Activated CD4-positive, alpha-beta T cell treated with anti-CD3 and anti-CD28 coated beads, Interleukin-10, Interleukin-2, amounts not matched to agents 100 ng/mL and 50 ng/mL, durations not matched to agents 16 hours and 8 hours (primary cell): ENCODE results near the gene ITGB2.

Experiments
- DNase-seq: peaks from one replicate; pipeline ENCODE4 v3.0.0-alpha.2; 2020

ITGB2 gene

DNA sequence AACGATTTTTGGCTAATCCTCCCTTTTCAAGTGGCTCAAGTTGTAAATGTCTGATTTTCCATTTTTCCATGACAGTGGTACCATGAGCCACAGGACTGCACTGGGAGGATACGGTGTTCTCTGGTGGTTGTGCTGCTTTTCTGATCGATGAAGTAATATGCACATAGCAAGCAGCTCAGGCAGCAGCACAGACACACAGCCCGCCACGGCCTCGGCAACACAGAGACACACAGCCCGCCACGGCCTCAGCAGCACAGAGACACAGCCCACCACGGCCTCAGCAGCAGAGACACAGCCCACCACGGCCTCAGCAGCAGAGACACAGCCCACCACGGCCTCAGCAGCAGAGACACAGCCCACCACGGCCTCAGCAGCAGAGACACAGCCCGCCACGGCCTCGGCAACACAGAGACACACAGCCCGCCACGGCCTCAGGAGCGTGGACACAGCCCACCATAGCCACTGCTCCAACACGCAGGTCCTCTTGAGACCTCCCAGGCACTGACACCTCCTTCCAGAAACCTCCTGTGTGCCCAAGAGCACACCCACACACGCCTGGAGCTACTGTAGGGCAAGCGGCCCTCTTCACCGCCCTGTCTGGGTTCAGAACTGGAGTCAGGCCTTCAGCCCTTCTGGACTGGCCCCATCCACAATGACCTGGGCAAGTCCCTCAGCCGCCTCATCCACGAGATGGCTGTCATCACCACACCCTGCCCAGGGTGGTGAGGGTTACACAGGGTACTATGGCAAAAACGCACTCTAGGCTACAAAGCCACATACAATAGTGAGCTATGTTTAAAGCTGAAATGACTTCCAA is 57.6 kb downstream of the ITGB2 start:
- no peak for DNase-seq

DNA sequence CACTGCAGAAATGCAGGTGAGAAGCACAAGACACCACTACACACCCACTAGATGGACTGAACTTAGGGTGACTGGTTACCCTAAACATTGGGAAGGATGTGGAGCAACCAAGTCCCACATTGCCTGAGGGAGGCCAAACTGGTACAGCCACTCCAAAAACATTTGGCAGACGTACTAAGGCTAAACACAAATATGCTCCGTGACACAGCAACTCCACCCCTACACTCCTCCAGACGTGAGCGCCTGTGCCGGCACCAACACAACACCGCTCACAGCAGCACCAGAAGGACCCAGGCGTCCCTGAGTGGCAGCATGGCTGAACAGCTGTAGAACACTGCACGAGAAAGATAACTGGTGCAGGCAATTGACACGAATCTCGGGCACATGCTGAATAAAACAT is 61.9 kb downstream of the ITGB2 start:
- DNase-seq = no peak

DNA sequence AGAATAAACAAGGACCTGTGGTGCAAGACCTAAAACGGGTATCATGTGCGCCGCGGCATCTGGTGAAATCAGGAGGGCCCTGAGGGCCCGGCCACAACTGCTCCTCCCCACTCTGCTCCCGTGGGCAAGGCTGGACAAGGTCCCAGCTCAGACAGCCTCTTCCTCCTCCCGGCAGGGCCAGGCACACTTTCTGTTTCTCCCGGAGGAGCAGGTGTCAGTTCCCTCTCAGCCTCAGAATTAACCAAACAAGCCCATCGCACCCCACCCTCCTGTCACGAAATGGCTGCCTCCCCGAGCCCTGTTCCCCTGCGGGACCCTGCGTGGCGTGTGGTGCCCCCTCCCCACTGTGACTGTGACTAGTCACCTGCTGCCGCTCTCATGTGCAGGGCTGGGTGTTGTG is 62.4 kb downstream of the ITGB2 start:
- DNase-seq = no peak

DNA sequence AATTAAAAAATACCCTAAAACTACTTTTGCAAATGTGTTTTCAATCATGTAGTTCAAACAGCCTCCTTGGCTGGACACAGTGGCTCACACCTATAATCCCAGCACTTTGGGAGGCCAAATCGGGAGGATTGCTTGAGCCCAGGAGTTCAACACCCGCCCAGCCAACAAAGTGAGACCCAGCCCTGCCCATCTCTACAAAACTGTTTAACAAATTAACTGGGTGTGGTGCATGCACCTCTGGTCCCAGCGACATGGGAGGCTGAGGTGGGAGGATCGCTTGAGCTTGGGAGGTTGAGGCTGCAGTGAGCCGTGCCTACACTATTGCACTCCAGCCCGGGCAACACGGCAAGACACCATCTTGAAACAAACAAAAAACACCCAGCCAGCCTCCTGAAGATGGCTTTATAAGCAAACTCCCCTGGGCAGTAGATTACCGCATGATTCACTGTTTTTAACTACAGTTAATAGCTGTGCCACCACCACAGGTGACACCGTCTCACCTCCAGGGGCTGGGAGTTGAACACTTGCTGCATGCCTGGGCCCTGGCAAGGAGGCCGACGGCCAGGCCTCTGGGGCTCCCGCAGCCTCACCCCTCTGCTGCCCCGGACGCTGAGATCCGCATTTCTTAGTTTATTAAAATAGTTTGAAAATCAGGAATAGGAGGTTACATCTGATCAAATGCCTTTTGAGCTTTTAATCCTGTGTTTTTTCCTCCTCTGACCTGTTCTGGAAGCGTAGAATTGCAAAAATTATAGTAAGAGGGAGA is 63.4 kb downstream of the ITGB2 start:
- no peak for DNase-seq

DNA sequence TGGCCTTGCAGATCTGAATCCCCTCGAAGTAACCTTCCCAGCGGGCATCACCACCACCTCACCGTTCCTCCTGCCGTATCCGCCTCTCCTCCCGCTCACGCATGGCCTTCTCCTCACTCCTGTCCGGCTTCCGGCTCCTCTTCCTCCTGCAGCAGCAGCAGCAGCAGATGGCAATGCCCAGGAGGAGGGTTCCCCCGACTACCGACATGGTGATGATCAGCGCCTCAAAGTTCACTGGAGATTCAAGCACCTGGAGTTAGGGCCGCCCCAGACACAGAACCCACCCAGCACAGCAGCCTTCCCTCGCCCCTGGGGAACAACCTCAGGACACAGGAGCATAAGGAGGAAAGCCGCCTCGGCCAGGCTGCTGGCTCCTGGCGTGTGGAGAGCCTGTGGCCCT is 64.6 kb downstream of the ITGB2 start:
- DNase-seq = no peak

DNA sequence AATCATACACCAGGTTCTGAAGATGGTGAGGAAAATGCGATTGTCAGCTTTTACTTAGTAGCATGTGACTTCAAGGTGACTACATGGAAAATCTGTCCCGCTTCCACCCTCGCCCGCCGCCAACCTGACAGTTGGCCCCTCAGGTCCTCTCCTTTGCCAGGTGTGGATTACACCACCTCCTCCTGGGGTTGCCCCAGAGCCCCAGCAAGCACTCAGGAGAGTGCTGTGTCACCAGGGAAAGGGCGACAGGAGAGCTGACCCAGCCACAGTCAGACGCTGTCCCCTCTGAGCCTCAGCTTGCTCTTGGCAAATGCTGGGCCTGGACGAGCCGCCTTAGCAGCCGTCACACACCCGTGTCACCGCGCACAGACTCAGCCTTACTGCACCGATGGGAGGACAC is 65.1 kb downstream of the ITGB2 start:
- DNase-seq = no peak

DNA sequence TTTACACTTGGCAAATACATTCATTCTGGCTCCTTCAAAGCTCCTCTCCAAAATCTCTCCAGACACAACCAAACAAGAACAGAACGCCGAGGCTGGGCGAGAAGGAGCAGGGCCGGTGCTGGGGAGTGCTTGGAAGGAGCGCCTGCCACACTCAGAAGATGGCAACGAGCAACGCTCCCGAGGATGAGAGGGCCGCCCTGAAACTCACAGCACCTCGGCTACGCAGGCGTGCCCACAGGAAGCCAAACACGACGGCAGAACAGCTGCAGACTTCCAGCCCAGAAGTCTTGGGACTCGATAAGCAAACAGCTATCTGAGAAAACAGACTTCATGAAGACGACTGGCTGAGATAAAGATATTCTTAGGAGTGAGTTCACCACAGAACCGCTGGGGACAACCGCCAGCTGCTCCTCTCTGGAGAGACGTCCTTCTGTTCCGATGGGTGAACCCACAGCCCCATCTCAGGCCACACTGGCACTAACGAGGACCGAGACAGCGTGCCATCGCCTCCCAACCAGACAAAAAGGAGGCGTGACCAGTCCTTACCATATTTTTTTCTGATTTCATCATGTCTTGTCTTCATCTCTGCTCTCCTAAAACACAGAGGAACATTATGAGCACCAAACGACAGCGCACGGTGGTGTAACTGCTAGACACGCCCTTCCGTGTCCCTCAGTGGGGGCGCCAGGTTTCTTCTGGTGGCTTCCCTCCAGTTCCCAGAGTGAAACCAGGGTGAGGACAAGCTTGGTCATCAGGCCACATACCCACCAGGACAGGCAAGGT is 65.8 kb downstream of the ITGB2 start:
- DNase-seq = no peak

DNA sequence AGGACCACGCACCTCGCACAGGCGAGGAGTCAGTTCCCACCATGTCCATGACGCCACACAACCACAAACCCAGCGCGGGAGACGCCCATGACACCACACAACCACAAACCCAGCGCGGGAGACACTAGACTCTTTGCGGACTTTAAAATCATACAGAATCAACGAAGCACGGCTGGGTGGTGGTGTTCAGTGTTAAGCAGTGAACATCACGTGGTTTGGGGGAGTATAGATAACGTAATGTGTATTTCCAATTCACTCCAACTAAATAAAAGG is 66.4 kb downstream of the ITGB2 start:
- no peak for DNase-seq

DNA sequence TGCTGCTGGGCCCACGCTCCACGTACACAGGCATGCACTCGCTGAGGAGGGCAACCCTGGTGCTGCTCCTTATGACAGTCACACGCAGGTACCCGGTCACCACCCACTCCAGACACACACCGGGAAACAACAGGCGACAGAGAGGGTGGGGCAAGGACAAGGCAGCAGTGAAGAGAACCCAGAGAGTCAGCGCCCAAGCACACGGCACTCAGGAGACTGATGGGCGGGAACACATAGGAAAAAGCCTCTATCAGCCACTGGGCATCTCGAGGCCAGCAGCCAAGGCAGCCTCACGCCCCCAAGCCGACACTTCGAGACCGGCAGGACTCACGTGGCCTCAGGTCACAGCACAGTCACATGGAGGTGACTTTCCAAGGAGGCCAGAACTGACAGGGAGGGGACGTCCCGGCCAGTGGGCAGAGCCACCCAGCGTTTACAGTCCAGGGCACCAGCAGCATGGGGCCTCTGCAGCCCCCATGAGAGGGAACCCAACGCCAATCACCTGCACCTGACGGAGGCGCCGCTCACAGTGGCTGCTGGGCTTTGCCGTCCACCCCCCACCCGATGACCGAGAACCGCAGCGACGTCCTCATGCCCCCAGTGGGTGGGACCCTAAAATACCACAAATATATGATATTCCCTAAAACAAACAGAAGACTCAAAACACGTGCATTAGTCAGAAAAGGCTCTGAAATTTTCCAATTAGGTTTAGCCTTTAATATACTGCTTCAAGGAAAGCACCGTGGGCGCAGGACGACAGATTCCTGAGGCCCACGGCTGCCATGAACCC is 66.9 kb downstream of the ITGB2 start:
- no peak for DNase-seq

DNA sequence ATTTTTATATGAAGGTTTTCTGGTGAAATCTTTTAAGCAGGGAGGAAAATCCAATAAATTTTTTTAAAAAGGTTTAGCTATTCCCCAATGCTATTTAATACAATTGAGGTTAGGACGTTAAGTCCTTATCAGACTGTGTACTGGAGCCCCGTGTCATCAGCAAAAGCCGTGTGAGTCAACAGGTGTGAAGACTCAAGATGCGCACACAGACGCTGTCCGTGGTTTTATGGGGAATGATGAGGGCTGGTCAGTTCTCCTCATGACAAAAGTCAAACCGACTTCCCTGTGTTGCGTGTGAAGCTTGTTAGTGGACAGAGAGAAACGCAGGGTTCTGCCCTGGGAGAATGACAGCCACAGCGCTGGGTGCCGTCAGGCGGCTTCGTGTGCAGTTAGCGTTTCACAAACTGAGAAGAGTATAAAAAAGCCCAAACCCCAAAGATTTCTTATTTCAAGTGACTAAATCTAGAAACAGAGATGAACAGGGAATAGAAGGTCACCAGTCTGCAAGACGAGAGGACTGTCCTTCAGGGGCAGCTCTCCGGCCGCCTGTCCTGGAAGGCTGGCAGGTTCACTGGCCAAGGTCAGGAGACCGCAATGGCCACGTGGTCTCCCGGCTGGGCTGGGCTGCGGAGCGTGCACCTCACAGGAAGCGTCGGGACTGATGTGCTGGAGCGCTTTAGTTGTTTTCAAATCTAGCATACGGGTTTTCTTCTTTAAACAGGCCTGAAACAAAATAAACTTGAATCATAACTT is 69.6 kb downstream of the ITGB2 start:
- DNase-seq = no peak

DNA sequence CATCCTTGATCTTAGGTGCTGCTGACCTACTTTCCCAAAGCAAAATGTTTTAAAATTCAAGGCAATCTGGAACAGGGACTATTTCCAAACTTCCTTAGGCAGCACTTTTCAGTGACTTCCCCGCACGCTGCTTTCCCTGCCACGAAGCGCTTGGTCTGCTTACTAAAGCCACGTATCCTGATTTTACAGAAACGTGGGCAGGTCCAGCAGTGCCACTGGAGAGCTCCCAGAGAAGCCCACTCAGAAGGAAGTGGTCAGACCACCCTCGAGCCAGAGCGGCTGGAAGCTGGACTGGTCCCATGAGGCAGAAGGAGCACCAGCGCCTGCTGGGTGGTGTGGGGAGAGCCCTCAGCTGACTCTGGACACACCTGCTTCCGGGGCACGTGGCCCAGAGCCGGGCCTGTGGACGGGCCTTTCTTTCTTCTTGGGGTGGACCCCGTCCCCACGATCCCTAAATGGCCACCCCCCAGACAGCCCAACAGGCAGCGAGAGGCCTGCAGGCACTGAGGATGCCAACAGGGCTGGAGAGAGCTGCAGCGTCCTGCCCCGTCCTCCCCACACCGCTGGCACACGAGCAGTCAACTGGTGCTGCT is 70.4 kb downstream of the ITGB2 start:
- no peak for DNase-seq

DNA sequence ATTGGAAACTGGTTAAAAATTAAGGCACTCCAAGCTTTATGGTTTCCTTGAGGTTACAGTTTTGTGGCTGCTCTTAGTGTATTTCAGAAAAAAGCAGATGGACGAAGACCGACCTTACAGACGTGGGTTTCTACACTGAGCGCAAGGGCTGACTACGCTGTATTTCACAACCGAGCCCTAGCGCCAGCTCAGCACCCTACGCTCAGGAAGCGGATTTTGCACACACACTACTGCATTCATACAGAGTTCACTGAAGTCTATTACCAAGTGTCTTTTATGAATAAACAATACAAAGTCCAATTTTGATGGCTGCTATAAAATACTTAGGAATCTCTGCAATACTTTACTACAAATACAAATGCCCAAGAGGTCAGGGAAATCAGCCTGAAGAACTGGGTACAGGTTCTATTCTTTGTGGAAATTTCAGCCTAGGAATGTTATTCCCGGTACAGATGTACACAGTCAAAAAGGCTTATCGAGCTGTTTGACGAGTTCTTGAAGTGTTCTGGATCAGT is 71.0 kb downstream of the ITGB2 start:
- DNase-seq = no peak

DNA sequence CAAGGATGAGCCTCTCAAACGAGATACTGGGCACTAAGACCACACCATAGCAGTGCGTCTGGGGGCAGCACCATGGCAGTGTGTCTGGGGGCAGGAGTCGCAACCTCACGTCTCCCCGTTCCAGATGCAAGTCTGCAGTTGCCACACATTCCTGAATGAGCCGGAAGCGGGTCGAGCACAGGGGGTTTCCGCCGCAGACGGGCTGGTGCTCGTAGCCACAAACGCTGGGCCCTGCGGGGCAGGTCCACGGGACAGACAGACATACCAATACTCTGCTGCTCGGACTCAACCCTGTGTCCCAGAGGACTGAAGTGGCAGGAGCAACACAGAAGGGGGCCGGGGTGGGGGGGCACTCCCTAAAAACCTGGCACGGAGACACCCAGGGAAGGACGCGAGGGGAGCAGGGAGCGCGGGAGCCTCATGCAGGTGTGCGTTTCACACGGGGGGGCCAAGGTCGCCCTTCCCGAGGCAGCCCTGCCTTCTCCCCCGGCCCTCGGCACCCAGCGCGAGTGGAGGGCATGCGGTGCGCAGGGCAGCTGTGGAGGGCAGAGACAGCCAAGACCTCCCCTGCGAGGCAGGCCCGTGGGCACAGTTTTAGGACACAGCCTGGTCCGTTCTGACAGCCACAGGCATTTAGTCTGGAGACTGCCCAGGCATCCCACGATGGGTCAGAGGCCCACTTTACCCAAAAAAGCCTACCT is 71.7 kb downstream of the ITGB2 start:
- DNase-seq = no peak

DNA sequence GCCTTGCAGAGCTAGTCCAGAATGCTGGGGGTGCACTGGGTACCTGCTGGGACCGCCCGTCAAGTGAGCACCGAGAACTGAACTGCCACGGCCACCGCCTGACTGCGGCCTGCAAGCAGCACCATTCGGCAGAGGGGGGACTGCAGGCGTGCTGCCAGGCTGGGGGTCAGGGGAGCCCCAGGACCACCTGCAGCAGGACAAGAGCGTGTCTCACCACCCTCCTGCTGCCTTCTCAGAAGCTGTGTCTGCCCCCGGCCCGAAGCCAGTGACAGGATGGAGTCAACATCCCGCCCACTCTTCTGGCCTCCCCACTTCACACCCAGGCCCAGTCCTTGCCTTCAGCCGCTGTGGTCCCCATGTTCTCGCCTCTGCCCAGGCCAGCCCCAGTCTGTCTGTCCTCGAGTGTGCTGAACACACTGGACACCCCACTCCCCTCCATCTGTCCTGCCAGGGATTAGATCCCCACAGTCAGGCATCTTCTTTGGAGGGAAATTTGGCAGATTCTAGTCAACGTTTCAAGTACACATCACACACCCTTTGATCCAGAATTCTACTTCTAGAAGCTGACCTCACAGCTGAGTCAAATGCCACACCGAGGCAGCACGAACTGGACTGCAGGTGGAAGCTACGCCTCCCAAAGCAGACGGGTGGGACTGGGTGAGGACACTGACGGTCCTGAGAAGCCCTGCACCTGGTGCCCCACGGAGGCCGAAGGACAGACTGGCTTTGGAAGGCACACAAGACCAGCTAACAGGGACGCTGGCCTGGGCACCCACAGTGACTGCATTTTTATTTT is 73.2 kb downstream of the ITGB2 start:
- no peak for DNase-seq

DNA sequence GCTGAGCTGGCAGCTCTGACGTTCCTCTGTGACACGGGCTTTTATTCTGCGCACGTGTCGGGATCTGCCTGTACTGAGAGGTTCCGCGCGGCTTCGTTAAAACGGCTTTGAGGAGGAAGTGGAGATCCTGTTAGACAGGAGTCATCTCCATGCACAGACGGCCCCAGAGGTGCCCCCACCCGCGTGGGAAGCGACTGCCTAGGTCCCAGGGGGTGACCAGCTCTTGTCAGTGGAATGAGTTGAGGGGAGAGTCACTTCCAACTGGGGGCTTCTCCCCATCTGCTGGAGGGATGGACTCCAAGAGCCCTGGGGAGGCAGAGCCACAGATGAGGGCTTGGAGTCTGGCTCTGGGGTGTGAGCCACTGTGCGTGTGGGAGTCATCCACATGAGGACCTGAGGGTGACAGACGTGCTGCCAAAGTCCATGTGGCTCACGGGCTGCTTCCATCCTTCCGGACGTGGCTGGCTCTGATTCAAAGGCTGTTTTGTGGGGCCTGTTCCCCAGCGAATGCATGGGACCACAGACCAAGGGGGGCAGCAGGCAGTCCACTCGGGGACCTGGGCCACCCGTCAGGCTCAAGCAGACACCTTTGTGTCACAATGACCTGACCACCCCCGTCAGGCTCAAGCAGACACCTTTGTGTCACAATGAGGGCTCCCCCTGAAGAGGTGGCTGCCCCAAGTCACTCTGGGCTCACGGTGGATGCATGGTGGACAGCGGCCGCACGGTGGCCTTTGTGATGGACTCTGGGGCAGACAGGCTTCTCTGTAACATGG is 74.0 kb downstream of the ITGB2 start:
- DNase-seq = peak; percentile 41

DNA sequence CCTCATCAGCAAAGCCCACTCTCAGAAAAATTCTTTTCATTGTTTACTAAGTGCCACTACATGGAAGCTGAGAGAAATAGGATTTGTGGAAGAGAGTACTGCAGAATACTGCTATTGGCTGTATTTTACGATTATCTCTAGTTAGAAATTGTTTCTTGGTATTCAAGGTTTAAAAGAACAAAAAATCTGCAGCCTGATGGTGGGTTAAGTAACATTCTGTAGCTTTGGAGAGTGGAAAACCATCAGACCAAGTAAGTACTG is 74.5 kb downstream of the ITGB2 start:
- no peak for DNase-seq

DNA sequence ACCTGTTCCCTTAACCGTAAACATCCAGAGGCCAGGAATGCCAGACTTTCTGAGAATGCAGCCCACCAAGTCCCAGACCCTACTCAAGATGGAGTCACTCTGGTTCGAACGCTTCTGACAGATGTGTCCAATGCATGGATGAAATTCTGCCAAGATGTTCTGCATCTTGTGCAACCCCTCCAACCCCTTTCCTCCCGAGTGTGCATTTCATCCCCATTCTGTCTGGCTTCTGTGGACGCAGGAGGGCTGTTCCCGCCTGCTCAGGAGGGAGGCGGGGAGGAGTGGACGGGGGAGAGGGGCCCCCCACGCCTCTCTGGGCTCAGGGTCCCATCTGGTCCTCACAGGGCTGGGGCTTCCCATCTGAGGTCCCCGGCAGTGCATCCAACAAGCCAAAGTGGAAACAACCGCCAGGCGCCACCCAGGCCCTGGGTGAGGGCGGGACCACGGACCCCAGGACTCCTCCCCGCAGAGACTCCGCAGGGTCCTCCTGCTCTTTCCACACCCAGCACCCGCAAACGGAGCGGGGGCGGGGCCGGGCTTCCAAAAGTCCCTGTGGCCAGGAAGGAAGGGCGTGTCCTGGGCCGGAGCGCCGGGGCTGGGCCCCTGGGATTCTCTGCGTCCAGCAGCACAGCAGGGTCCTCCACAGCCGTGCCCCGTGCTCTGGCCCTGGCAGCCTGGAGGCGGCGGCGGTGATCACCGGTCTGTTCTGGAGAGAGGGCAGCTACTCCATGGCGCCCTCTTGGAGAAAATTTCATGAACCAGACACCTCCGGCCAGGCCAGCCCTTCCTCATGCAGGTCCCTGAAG is 75.1 kb downstream of the ITGB2 start:
- peak; percentile 69 for DNase-seq

DNA sequence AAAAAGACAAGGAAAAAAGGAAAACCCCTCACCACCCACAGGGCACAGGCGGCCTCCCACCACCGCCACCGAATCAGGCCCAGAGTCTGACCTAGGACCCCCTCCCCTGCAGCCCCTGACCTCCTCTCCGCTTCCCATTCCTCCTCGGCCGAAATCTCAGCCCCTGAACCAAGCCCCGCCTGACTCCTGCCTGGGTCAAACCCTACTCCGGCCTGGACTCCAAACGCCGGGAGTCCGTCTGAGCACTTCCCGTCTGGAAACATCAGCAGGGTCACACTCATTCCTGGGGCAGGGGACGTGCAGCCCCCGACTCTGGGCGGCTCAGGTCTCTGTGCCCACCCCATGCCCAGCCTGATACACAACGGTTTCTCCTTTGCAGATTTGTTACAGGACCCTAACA is 76.4 kb downstream of the ITGB2 start:
- DNase-seq = no peak
